Effector memory CD4-positive, alpha-beta T cell (primary cell): ENCODE measurements around the gene ADNP2.
"Not testable (repeated sequence)": the region's sequence is repeated elsewhere in the genome, so short reads cannot be mapped to it uniquely, and the experiment has no call there.

Experiments used
- DNase-seq, 3 donors: peaks; one replicate each; pipeline ENCODE4 v3.0.0-alpha.2; 2020
- H3K27ac ChIP-seq: 2 replicates; pipeline ENCODE4 v1.7.0; 2013; ENCODE audit warnings: mild to moderate bottlenecking, low read length, moderate library complexity; ENCODE audit not compliant: insufficient read depth, poor library complexity, severe bottlenecking
- H3K27me3 ChIP-seq: replicated peaks from 2 replicates; pipeline ENCODE4 v1.7.0; 2013; ENCODE audit warnings: mild to moderate bottlenecking, low read length; ENCODE audit not compliant: insufficient read depth, control insufficient read depth, poor library complexity, severe bottlenecking
- H3K36me3 ChIP-seq: 2 replicates; pipeline ENCODE4 v1.7.0; 2013; ENCODE audit warnings: mild to moderate bottlenecking, low read length, moderate library complexity; ENCODE audit not compliant: control insufficient read depth, insufficient read depth
- H3K4me1 ChIP-seq: 2 replicates; pipeline ENCODE4 v1.7.0; 2013; ENCODE audit warnings: low read length, mild to moderate bottlenecking; ENCODE audit not compliant: control insufficient read depth, insufficient read depth, poor library complexity, severe bottlenecking
- H3K4me3 ChIP-seq: 2 replicates; pipeline ENCODE4 v1.7.0; 2013; ENCODE audit warnings: low read length, low read depth, mild to moderate bottlenecking; ENCODE audit not compliant: insufficient read depth, poor library complexity, severe bottlenecking
- H3K9me3 ChIP-seq: 2 replicates; pipeline ENCODE4 v1.7.0; 2013; ENCODE audit warnings: mild to moderate bottlenecking, low read length, moderate library complexity; ENCODE audit not compliant: control insufficient read depth

Gene ADNP2

DNA sequence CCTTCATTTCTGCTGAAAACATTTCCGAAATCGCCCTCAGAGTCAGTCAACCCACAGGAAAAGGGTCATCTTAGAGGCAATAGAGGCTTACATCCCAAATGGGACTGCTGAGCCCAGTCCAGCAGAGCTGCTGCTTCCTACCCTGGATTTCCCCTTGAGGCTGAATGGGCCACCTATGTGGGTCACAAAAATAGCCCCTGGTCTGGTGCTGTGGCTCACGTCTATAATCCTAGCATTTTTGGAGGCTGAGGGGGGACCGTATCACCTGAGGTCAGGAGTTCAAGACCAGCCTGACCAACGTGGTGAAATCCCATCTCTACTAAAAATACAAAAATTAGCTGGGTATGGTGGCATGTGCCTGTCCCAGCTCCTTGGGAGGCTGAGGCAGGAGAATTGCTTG, 49.3 kb downstream of the ADNP2 start:
- Histone ChIP-seq H3K4me1 (peaks cover 6% of the 10 kb centered on the region), H3K36me3 (no peaks in the 10 kb centered on the region), H3K27me3 (no peaks in the 10 kb centered on the region), H3K4me3 (no peak overlapping the region), H3K27ac (no peak overlapping the region), H3K9me3 (no peaks in the 10 kb centered on the region)
- DNase-seq = no peak

DNA sequence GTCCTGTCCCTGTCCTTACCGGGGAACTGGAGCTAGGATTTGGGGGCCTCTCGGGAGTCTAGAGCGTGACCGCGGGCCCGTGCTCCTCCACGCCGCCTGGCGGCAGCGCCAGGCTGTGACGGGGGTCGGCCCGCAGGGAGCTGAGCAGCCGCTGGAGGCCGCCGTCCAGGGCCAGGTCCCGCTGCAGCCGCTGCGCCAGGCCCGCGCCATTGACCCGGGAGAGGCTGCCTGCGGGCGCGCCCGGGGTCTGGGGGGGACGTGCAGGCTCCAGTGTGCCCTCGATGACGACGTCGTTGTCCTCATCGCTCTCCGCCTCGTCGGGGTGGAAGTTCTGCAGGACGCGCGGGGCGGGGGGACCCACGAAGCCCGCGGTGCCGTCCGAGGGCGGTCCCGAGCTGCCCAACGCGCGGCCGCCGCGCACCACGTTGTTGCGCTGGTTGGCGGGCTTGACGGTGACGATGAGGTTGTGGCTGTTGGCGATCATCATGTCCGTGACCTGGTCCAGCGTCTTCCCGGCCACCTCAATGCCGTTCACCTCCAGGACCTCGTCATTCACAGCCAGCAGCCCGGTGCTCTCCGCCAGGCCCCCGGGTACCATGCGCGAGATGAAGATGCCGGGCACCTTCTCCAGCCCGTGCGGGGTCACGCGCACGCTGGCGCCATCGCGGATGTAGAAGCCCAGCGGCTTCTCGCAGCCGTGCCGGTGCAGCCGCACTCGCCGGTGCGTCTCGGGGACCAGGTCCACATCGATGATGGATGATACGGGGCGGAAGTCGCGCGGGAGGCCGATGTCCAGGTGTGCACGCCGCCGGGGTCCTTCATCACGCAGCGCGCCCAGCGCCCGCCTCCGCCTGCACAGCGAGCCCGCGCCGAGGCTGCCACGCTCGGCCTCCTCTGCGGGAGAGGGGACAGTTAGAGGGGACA, 50.9 kb downstream of the ADNP2 start:
- no peak for DNase-seq
- no peaks in the 10 kb centered on the region for H3K36me3 ChIP-seq

DNA sequence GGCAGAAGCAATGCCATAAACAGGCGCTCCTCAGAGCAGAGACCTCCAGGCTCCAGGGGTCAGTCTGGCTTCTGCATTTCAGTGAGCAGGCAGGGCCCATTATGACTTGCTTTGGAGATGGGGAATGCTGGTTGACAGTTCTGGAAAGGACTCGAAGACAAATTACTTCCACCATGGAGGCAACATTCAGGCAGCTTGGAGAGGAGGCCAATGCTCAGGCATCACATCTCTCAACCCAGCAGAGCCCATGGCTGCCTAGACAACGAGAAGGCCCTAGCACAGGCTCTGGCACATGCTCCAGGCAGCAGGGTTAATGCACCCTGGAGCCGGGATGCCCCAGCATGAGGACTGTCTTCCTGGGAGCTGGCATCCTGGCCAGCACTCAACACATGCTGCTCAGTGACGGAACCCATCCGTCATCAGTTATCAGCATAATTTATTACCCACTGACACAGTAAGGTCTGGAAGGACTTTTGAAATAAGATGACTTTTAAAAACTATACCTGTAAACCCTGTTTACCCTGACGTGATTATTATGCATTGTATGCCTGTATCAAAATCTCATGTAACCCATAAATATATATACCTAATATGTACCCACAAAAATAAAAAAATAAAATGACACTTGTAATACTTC, 52.8 kb downstream of the ADNP2 start:
- Histone ChIP-seq H3K36me3 (no peaks in the 10 kb centered on the region), H3K27ac (no peak overlapping the region), H3K27me3 (no peaks in the 10 kb centered on the region), H3K4me3 (no peak overlapping the region), H3K9me3 (no peaks in the 10 kb centered on the region), H3K4me1 (peaks cover 6% of the 10 kb centered on the region)
- DNase-seq = no peak

More for the DNA sequence above, 50.9 kb downstream of the ADNP2 start:
- Histone ChIP-seq H3K4me1 (peaks cover 6% of the 10 kb centered on the region), H3K27me3 (no peaks in the 10 kb centered on the region), H3K9me3 (no peaks in the 10 kb centered on the region), H3K27ac (no peak overlapping the region), H3K4me3 (peak overlapping the region; percentile 28)

DNA sequence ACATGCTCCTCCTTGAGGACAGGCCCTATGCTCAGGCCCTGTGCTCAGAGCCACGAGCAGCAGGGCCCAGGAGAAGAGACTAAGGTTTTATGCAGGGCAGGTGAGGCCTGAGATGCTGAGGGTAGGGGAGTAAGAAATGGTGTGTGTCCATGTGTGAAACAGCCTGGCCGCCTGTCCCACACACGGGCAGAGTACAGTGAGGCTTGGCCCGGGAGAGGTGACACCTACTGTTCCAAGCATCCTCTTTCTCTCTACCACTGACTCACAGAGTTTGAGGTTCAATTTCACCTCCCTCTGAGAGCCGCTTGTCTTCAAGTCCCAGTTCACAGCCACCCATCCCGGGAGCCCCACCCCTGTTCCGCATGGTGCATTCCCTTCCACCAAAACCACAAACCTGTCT, 54.1 kb downstream of the ADNP2 start:
- H3K36me3 ChIP-seq = no peaks in the 10 kb centered on the region
- peaks cover 6% of the 10 kb centered on the region for H3K4me1 ChIP-seq
- no peak overlapping the region for H3K4me3 ChIP-seq
- H3K27me3 ChIP-seq = no peaks in the 10 kb centered on the region
- H3K9me3 ChIP-seq = no peaks in the 10 kb centered on the region
- H3K27ac ChIP-seq = no peak overlapping the region
- no peak for DNase-seq

DNA sequence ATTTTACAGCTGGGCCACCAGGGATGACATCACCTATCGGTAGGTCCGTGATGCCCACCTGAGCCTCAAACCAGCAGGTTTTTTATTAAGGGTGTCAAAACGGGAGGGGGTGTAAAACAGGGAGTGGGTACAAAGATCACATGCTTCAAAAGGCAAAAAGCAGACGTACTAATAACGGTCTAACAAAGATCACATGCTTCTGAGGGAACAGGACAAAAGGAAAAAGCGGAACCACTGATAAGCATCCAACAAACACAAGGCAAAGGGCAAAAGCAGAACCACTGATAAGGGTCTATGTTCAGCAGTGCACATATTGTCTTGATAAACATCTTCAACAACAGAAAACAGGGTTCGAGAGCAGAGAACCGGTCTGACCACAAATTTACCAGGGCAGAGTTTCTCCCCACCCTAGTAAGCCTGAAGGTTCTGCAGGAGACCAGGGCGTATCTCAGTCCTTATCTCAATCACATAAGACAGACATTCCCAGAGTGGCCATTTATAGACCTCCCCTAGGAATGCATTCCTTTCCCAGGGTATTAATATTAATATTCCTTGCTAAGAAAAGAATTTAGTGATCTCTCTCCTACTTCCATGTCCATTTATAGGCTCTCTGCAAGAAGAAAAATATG, 55.8 kb downstream of the ADNP2 start:
- not testable (repeated sequence) for H3K27me3 ChIP-seq, H3K4me1 ChIP-seq, H3K4me3 ChIP-seq

DNA sequence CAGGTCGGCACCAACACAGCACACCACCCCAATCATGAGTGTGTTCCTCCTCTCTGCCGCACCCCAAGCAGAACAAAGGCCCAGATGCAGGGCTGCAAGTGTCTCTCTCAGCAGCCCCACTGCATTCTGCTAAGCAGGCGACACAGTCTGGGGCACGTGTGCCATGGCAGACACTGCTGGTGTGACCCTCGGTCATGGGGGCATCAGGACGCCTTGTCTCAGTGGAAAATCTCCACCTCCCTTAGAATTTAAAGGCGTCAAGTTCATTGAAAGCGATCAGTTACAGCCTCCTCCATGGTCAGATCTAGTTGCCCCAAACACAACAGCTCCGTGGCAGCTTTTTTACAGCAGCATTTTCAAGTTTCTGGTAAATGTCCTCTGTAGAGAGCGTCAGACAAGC, 57.2 kb downstream of the ADNP2 start:
- peaks cover 3% of the 10 kb centered on the region for H3K4me1 ChIP-seq
- no peaks in the 10 kb centered on the region for H3K9me3 ChIP-seq
- DNase-seq = no peak
- no peak overlapping the region for H3K27ac ChIP-seq
- H3K27me3 ChIP-seq = no peaks in the 10 kb centered on the region
- no peaks in the 10 kb centered on the region for H3K36me3 ChIP-seq
- no peak overlapping the region for H3K4me3 ChIP-seq

More for the DNA sequence above, 55.8 kb downstream of the ADNP2 start:
- H3K9me3 ChIP-seq, H3K27ac ChIP-seq, H3K36me3 ChIP-seq, DNase-seq: not testable (repeated sequence)

DNA sequence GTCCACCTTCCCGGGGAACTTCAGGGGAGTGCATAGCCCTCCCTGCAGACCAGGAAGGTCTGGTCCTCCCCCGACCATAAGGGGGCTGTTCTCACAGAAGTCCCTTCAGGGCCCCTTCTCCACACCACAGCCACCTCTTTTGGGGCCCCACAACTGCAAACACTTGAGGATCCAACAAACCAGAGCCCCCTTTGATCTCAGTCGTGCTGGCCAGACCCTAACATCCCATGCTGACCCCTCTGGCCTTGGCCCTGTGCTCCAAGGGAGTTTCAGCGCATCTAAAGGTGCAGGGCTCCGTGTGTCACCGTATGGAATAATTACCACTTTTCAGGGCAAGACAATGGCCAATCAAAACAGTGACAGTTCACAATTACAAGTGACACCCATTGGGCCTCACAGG, 57.7 kb downstream of the ADNP2 start:
- H3K9me3 ChIP-seq = no peaks in the 10 kb centered on the region
- no peak overlapping the region for H3K27ac ChIP-seq
- H3K27me3 ChIP-seq = no peaks in the 10 kb centered on the region
- H3K4me1 ChIP-seq = peaks cover 6% of the 10 kb centered on the region
- no peak overlapping the region for H3K4me3 ChIP-seq
- H3K36me3 ChIP-seq = no peaks in the 10 kb centered on the region
- DNase-seq = no peak

DNA sequence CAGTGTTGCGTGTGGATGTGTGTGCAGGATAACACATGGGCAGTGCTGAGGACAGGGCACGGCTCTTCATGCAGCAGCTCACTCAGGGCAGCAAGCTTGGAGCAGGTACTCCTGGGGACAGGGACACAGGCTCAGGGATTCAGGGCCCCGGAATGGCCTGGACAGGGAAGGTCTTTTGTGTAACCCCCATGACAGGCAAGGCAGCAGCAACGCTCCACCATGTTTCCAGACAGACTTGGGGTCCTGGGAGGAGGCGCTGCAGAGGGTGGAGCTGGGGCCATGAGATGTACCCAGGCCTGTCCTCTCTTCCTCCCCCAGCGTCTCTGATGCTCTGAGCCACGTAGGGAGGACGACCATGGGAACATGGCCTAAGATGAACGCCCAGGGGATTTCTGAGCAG, 58.3 kb downstream of the ADNP2 start:
- no peak overlapping the region for H3K27ac ChIP-seq
- no peak overlapping the region for H3K4me3 ChIP-seq
- no peaks in the 10 kb centered on the region for H3K9me3 ChIP-seq
- DNase-seq = no peak
- no peaks in the 10 kb centered on the region for H3K27me3 ChIP-seq
- H3K4me1 ChIP-seq = peaks cover 6% of the 10 kb centered on the region
- no peaks in the 10 kb centered on the region for H3K36me3 ChIP-seq

DNA sequence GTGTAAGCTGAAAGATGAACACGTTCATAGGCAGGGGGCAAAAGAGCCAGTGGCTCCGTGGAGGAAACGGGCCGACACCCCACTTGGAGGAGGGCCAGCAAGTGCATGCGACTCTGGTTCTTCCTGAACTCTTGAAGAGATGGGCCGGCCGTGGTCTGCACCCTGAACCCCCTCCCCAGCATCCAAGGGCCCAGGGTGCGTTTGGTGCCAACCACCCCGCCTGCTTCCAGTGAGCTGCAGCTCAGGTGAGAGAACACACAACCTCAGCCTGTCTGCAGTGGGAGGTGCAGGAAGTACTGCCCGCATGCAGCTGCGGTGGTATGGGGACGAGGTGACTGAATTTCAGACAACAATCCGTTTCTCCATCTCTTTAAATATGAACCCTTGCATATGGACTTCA, 58.9 kb downstream of the ADNP2 start:
- no peak overlapping the region for H3K4me3 ChIP-seq
- H3K27me3 ChIP-seq = no peaks in the 10 kb centered on the region
- H3K27ac ChIP-seq = no peak overlapping the region
- no peaks in the 10 kb centered on the region for H3K9me3 ChIP-seq
- H3K4me1 ChIP-seq = peaks cover 6% of the 10 kb centered on the region
- no peaks in the 10 kb centered on the region for H3K36me3 ChIP-seq
- DNase-seq = no peak

DNA sequence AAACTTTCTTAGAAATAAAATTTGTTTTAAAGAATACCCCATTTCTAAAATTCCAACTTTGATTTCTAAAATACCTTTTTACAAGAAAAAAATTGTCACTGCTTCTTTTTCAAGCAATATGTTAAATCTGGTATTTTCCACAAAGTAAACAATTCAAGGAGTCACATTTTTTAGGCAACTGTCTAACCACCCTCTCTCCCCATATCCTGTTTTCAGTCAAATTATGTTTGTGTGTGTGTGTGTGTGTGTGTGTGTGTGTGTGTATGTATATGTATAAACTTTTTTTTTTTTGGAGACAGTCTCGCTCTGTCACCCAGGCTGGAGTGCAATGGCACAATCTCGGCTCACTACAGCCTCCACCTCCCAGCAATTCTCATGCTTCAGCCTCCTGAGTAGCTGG, 59.3 kb downstream of the ADNP2 start:
- H3K36me3 ChIP-seq = no peaks in the 10 kb centered on the region
- H3K4me1 ChIP-seq = peaks cover 6% of the 10 kb centered on the region
- DNase-seq = no peak
- H3K27me3 ChIP-seq = no peaks in the 10 kb centered on the region
- no peaks in the 10 kb centered on the region for H3K9me3 ChIP-seq
- H3K4me3 ChIP-seq = no peak overlapping the region
- no peak overlapping the region for H3K27ac ChIP-seq
